Choroid plexus epithelial cell (primary cell): ENCODE data around the gene OVOL3.
A peak's percentile ranks its signal among the peaks of the same experiment; 100 is the strongest.
"Not testable (repeated sequence)": the region's sequence is repeated elsewhere in the genome, so short reads cannot be mapped to it uniquely, and the experiment has no call there.

Experiments used
- DNase-seq: peaks from one replicate; pipeline ENCODE4 v3.0.0-alpha.2; 2010; ENCODE audit warnings: low read depth
- H3K4me3 ChIP-seq: 2 replicates; pipeline ENCODE4 v1.5.1; 2011; ENCODE audit warnings: low read depth, mild to moderate bottlenecking, control low read depth, low read length, moderate library complexity
- TF ChIP-seq, protein P1 (sequence below): conservative IDR thresholded peaks from 2 replicates; pipeline ENCODE4 v1.5.1; 2011; ENCODE audit warnings: low read depth, mild to moderate bottlenecking, control low read depth, inconsistent platforms, low read length, moderate library complexity

OVOL3 gene

GRCh38 chr19:36128392-36128736 lies 17.4 kb downstream of the OVOL3 start:
- TF ChIP-seq, protein P1, sequence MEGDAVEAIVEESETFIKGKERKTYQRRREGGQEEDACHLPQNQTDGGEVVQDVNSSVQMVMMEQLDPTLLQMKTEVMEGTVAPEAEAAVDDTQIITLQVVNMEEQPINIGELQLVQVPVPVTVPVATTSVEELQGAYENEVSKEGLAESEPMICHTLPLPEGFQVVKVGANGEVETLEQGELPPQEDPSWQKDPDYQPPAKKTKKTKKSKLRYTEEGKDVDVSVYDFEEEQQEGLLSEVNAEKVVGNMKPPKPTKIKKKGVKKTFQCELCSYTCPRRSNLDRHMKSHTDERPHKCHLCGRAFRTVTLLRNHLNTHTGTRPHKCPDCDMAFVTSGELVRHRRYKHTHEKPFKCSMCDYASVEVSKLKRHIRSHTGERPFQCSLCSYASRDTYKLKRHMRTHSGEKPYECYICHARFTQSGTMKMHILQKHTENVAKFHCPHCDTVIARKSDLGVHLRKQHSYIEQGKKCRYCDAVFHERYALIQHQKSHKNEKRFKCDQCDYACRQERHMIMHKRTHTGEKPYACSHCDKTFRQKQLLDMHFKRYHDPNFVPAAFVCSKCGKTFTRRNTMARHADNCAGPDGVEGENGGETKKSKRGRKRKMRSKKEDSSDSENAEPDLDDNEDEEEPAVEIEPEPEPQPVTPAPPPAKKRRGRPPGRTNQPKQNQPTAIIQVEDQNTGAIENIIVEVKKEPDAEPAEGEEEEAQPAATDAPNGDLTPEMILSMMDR: no peak
- H3K4me3 ChIP-seq: peak overlapping the region; percentile 51
- DNase-seq: no peak

DNA sequence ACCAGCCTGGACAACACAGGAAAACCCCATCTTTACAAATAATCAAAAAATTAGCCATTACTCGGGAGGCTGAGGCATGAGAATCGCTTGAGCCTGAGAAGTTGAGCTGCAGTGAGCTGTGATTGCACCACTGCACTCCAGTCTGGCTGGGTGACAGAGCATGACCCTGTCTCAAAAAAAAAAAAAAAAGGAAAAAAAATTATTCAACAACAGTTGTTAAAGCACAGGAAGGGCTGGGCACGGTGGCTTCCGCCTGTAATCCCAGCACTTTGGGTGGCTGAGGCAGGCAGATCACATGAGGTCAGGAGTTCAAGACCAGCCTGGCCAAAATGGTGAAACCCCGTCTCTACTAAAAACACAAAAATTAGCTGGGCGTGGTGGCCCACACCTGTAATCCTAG lies 20.3 kb downstream of the OVOL3 start:
- H3K4me3 ChIP-seq, DNase-seq: not testable (repeated sequence)

GRCh38 chr19:36134867-36135266 lies 23.9 kb downstream of the OVOL3 start:
- H3K4me3 ChIP-seq, DNase-seq: not testable (repeated sequence)

GRCh38 chr19:36136964-36137686 lies 26.2 kb downstream of the OVOL3 start:
- DNase-seq: peak; percentile 37

GRCh38 chr19:36139120-36139472 lies 28.2 kb downstream of the OVOL3 start:
- H3K4me3 ChIP-seq: peak overlapping the region; percentile 75
- no peak for DNase-seq
- TF ChIP-seq, protein P1: no peak

More at GRCh38 chr19:36136964-36137686, 26.2 kb downstream of the OVOL3 start:
- TF ChIP-seq, protein P1: no peak
- H3K4me3 ChIP-seq: no peak overlapping the region

DNA sequence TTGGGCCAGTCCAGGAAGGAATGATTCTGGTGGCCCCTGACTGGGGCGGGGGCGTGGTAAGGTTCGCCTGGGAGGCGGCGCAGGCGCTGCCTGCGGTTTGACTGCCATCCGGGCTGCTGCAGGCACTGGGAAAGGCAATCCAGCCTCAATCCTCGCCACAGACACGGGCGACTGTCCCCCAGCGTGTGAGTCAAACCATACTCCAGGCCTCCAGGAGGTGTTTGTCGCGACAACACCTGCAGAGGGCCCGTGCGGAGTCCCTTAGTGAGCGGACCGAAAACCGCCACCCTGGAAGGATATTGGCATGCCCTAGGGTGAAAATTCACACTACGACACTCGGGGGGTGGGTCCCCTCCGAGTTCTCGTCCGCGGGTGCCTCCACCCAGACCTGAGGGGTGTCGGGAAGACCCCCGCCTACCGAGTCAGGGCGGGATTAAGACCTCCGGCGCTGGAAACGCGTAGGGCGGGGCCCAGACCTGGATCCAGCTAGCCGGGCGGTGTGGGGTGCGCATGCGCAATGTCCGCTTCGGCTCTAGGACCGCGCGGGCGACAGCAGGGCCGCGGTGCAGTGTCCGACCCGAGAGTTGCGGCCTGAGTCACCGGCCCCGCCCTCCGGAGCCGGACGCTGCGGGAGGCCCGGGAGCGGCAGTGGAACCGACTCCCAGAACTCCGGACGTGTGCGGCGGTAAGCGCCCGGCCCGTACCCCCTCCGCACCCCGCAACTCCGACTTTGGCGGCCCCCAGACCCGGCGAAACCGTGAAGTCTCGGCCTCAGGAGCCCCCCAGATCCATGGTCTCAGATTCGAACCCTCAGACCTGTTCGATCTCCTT lies 28.7 kb downstream of the OVOL3 start, which contains the start of gene CAPNS1:
Gene CAPNS1 (plus strand): TSS at position 594 of the 831 bp plus-strand sequence. CDS start 946 bp downstream, outside the sequence.
- H3K4me3 ChIP-seq: peak within 1 kb of the TSS; percentile 75
- TF ChIP-seq, protein P1: no peak
- DNase-seq: peak; percentile 97

DNA sequence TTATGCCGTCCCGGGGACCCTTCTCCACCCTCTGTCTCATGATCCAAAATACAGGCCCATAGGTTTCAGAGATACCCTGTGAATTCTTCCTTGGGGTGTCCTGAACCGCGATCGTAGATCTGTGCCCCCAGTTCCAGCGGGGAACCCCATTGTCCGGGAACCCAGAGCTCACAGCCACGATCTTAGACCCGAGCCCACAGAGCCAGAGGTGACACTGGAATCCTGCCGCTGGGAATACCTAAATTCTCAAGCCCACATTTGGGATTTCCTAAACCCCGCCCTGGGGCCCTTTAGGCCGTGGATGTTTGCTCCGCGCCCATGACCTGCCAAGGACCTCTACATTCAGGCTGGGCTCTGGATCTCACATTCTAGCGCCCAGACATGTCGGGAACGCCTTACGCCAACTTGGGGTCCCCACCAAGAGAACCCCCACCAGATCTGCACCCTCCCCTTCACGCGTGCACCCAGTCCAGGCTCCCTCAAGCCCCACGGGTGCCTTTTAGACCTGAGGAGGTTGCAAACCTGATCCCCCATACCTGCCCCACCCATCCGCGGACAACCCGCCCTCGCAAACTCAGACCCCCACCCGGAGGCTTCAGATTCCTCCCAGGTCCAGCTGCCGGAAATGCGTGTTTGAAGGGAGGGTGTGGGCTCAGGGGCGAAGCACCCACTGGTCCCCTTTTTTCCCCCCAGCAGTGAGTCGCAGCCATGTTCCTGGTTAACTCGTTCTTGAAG lies 29.5 kb downstream of the OVOL3 start:
- peak; percentile 64 for DNase-seq
- peak overlapping the region; percentile 75 for H3K4me3 ChIP-seq
- TF ChIP-seq, protein P1: no peak
